HEK293 (cell line): ENCODE data around the gene USP38.

Experiments used
- CTCF ChIA-PET: fragments of 350-600 bp; formaldehyde crosslinking; extraction: SDS; loops from one replicate; lab custom pipeline; 2021; ENCODE audit warnings: antibody characterized with exemption; lab: Yijun Ruan, JAX
- POLR2A ChIA-PET: fragments of 300-600 bp; formaldehyde crosslinking; extraction: SDS; loops from one replicate; lab custom pipeline; 2020; ENCODE audit warnings: antibody characterized with exemption, inconsistent platforms; lab: Yijun Ruan, JAX
- H3K27ac ChIP-seq: fragments of 200-500 bp; sonication (Bioruptor generic); 2 replicates; pipeline ENCODE4 v1.5.1; 2014; ENCODE audit warnings: low read depth, low read length, control low read depth, inconsistent platforms; ENCODE audit errors: extremely low read depth
- H3K36me3 ChIP-seq, 2 experiments: fragments of 200-500 bp in 1 of 2; sonication (Bioruptor generic) in 1 of 2; 1 replicate in 1 of 2; 2 replicates in 1 of 2; pipeline ENCODE4 v1.5.1; 2014 to 2017; ENCODE audit warnings: inconsistent platforms in 2 of 2, low read length in 2 of 2; ENCODE audit not compliant: control insufficient read depth in 2 of 2, insufficient read depth in 1 of 2
- H3K4me1 ChIP-seq: fragments of 200-500 bp; sonication (Bioruptor generic); 2 replicates; pipeline ENCODE4 v1.5.1; 2014; ENCODE audit warnings: mild to moderate bottlenecking, low read length, inconsistent platforms; ENCODE audit not compliant: control insufficient read depth, insufficient read depth
- H3K4me3 ChIP-seq: 2 replicates; pipeline ENCODE4 v1.5.1; 2011; ENCODE audit warnings: low read depth, mild to moderate bottlenecking, control low read depth, low read length, moderate library complexity
- H3K9me3 ChIP-seq: fragments of 200-500 bp; sonication (Bioruptor generic); 2 replicates; pipeline ENCODE4 v1.5.1; 2014; ENCODE audit warnings: low read depth, low read length, inconsistent platforms; ENCODE audit not compliant: control insufficient read depth, insufficient read depth
- BCL11B ChIP-seq: fragments of 450-650 bp; formaldehyde crosslinking; IDR thresholded peaks from 2 replicates; pipeline ENCODE4 v1.5.1; 2016; ENCODE audit warnings: low read depth, missing biosample characterization, missing genetic modification characterization
- GLI2 ChIP-seq: fragments of 450-650 bp; formaldehyde crosslinking; IDR thresholded peaks from 2 replicates; pipeline ENCODE4; 2017; ENCODE audit warnings: missing biosample characterization, missing genetic modification characterization, low read depth, borderline replicate concordance
- KLF1 ChIP-seq: fragments of 450-650 bp; formaldehyde crosslinking; IDR thresholded peaks from 2 replicates; pipeline ENCODE4 v1.5.1; 2016; ENCODE audit warnings: missing biosample characterization, missing genetic modification characterization
- ZBTB20 ChIP-seq: fragments of 450-650 bp; formaldehyde crosslinking; IDR thresholded peaks from 2 replicates; pipeline ENCODE4 v1.5.1; 2016; ENCODE audit warnings: missing biosample characterization, missing genetic modification characterization
- ZFHX2 ChIP-seq: fragments of 450-650 bp; formaldehyde crosslinking; conservative IDR thresholded peaks from 2 replicates; pipeline ENCODE4 v1.5.1; 2016; ENCODE audit warnings: missing biosample characterization, missing genetic modification characterization
- ZNF121 ChIP-seq: fragments of 450-650 bp; formaldehyde crosslinking; IDR thresholded peaks from 2 replicates; pipeline ENCODE4 v1.5.1; 2016; ENCODE audit warnings: missing biosample characterization, missing genetic modification characterization
- ZNF19 ChIP-seq: fragments of 450-650 bp; formaldehyde crosslinking; IDR thresholded peaks from 2 replicates; pipeline ENCODE4; 2016; ENCODE audit warnings: missing biosample characterization, missing genetic modification characterization, low read depth
- ZNF324 ChIP-seq: fragments of 450-650 bp; formaldehyde crosslinking; IDR thresholded peaks from 2 replicates; pipeline ENCODE4 v1.5.1; 2016; ENCODE audit warnings: missing biosample characterization, missing genetic modification characterization
- ZNF558 ChIP-seq: fragments of 450-650 bp; formaldehyde crosslinking; IDR thresholded peaks from 2 replicates; pipeline ENCODE4 v1.5.1; 2016; ENCODE audit warnings: missing biosample characterization, missing genetic modification characterization
- ZNF585B ChIP-seq: fragments of 450-650 bp; formaldehyde crosslinking; IDR thresholded peaks from 2 replicates; pipeline ENCODE4 v1.5.1; 2016; ENCODE audit warnings: missing biosample characterization, missing genetic modification characterization
- ZNF629 ChIP-seq: fragments of 450-650 bp; formaldehyde crosslinking; IDR thresholded peaks from 2 replicates; pipeline ENCODE4 v1.5.1; 2017; ENCODE audit warnings: missing biosample characterization, missing genetic modification characterization
- ZNF670 ChIP-seq: fragments of 450-650 bp; formaldehyde crosslinking; IDR thresholded peaks from 2 replicates; pipeline ENCODE4 v1.5.1; 2016; ENCODE audit warnings: missing biosample characterization, missing genetic modification characterization, low read depth
- ZNF776 ChIP-seq: fragments of 450-650 bp; formaldehyde crosslinking; IDR thresholded peaks from 2 replicates; pipeline ENCODE4 v1.5.0; 2017; ENCODE audit warnings: missing biosample characterization, missing genetic modification characterization, borderline replicate concordance
- ZNF792 ChIP-seq: fragments of 450-650 bp; formaldehyde crosslinking; IDR thresholded peaks from 2 replicates; pipeline ENCODE4 v1.5.1; 2016; ENCODE audit warnings: missing biosample characterization, missing genetic modification characterization
- TF ChIP-seq, protein P1 (sequence below): fragments of 450-650 bp; formaldehyde crosslinking; IDR thresholded peaks from 2 replicates; pipeline ENCODE4 v1.5.1; 2017; ENCODE audit warnings: missing biosample characterization, missing genetic modification characterization
- TF ChIP-seq, protein P2 (sequence below): fragments of 450-650 bp; formaldehyde crosslinking; IDR thresholded peaks from 2 replicates; pipeline ENCODE4 v1.5.1; 2017; ENCODE audit warnings: missing biosample characterization, missing genetic modification characterization
- TF ChIP-seq, protein P3 (sequence below): fragments of 450-650 bp; formaldehyde crosslinking; IDR thresholded peaks from 2 replicates; pipeline ENCODE4 v1.5.1; 2016; ENCODE audit warnings: missing biosample characterization, missing genetic modification characterization
- TF ChIP-seq, protein P4 (sequence below): fragments of 450-650 bp; formaldehyde crosslinking; IDR thresholded peaks from 2 replicates; pipeline ENCODE4 v1.5.0; 2017; ENCODE audit warnings: missing biosample characterization, missing genetic modification characterization, borderline replicate concordance
- TF ChIP-seq, protein P5 (sequence below): fragments of 450-650 bp; formaldehyde crosslinking; IDR thresholded peaks from 2 replicates; pipeline ENCODE4 v1.5.1; 2016; ENCODE audit warnings: missing biosample characterization, missing genetic modification characterization
- TF ChIP-seq, protein P6 (sequence below): IDR thresholded peaks from 2 replicates; pipeline ENCODE4 v1.6.1; 2011; ENCODE audit warnings: mild to moderate bottlenecking, low read depth, low read length, borderline replicate concordance

USP38 gene

DNA sequence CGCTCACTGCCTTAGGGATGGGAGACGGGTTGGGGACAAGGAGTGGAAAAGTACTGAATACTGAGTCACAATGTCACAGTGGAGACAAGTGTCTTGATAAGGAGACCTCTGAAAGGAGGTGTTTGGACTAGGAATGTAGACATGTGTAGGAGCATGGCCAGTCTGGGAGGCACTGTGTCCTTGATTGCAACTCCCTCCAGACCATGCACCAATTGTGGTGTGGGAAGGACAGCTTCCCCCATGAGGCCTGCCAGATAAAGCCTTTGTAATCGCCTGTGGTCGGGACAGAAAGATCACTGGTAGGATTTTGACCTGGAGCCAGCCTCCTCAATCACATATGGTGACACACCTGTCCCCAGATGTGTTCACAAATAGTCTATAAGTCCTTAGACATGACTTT, 64.1 kb downstream of the USP38 start:
- CTCF ChIA-PET, result no interaction called here
- Histone ChIP-seq H3K36me3 (no peaks in the 10 kb centered on the region), H3K27ac (no peak overlapping the region), H3K4me3 (no peak overlapping the region), H3K4me1 (no peaks in the 10 kb centered on the region), H3K9me3 (no peaks in the 10 kb centered on the region)
- POLR2A ChIA-PET, result no interaction called here
- TF ChIP-seq ZNF585B (tag by site-specific recombination) (no peak), ZNF558 (tag by site-specific recombination) (no peak)

DNA sequence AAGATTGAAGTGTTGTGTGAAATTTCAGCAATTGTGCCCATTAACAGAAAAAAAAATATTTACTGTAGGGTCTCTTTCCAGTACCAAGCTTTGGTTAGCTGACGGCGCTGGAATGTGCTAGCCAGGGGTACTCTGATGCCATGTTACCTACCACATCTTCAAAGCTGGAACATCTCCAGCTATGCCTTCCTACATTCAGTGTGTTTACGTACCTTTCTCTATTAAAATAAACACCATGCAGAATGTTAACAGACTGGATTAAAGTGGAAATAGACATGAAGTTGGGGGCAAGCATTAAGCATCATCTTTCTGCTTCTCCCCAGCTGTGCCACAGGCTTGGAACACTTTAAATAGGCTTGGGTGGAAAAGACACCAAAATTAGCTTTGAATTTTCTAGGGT, 65.9 kb downstream of the USP38 start:
- no peak overlapping the region for H3K27ac ChIP-seq
- ChIA-PET POLR2A (no interaction called here), CTCF (no interaction called here)

DNA sequence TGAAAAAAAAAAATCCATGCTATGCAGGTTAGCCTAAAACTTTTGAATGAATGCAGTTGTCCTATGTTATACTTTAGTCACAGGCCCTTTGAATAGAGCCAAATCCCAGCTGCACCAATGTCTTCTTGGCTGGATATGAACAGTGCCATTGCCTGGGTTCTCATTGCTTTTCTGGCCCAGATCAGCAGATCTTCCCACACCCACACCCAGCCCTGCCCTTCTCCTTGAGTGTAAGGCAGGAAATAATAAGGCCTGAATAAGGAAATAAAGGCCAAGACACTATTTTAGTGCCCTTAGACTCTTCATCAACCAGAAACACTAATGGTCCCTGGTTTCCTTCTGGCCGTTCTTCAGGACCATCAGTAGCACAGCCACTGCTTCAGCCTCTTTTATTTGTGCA, 66.6 kb downstream of the USP38 start:
- Histone ChIP-seq H3K4me3 (no peak overlapping the region), H3K9me3 (no peaks in the 10 kb centered on the region), H3K36me3 (no peaks in the 10 kb centered on the region), H3K27ac (no peak overlapping the region), H3K4me1 (no peaks in the 10 kb centered on the region)
- CTCF ChIA-PET, result no interaction called here
- POLR2A ChIA-PET, result no interaction called here
- TF ChIP-seq, protein P1, sequence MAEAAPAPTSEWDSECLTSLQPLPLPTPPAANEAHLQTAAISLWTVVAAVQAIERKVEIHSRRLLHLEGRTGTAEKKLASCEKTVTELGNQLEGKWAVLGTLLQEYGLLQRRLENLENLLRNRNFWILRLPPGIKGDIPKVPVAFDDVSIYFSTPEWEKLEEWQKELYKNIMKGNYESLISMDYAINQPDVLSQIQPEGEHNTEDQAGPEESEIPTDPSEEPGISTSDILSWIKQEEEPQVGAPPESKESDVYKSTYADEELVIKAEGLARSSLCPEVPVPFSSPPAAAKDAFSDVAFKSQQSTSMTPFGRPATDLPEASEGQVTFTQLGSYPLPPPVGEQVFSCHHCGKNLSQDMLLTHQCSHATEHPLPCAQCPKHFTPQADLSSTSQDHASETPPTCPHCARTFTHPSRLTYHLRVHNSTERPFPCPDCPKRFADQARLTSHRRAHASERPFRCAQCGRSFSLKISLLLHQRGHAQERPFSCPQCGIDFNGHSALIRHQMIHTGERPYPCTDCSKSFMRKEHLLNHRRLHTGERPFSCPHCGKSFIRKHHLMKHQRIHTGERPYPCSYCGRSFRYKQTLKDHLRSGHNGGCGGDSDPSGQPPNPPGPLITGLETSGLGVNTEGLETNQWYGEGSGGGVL, result no peak
- TF ChIP-seq, protein P2, sequence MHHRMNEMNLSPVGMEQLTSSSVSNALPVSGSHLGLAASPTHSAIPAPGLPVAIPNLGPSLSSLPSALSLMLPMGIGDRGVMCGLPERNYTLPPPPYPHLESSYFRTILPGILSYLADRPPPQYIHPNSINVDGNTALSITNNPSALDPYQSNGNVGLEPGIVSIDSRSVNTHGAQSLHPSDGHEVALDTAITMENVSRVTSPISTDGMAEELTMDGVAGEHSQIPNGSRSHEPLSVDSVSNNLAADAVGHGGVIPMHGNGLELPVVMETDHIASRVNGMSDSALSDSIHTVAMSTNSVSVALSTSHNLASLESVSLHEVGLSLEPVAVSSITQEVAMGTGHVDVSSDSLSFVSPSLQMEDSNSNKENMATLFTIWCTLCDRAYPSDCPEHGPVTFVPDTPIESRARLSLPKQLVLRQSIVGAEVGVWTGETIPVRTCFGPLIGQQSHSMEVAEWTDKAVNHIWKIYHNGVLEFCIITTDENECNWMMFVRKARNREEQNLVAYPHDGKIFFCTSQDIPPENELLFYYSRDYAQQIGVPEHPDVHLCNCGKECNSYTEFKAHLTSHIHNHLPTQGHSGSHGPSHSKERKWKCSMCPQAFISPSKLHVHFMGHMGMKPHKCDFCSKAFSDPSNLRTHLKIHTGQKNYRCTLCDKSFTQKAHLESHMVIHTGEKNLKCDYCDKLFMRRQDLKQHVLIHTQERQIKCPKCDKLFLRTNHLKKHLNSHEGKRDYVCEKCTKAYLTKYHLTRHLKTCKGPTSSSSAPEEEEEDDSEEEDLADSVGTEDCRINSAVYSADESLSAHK (tag by site-specific recombination), result no peak
- TF ChIP-seq ZNF629 (tag by site-specific recombination), result no peak
- TF ChIP-seq, protein P3, sequence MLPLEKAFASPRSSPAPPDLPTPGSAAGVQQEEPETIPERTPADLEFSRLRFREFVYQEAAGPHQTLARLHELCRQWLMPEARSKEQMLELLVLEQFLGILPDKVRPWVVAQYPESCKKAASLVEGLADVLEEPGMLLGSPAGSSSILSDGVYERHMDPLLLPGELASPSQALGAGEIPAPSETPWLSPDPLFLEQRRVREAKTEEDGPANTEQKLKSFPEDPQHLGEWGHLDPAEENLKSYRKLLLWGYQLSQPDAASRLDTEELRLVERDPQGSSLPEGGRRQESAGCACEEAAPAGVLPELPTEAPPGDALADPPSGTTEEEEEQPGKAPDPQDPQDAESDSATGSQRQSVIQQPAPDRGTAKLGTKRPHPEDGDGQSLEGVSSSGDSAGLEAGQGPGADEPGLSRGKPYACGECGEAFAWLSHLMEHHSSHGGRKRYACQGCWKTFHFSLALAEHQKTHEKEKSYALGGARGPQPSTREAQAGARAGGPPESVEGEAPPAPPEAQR (tag by site-specific recombination), result no peak
- TF ChIP-seq, protein P4, sequence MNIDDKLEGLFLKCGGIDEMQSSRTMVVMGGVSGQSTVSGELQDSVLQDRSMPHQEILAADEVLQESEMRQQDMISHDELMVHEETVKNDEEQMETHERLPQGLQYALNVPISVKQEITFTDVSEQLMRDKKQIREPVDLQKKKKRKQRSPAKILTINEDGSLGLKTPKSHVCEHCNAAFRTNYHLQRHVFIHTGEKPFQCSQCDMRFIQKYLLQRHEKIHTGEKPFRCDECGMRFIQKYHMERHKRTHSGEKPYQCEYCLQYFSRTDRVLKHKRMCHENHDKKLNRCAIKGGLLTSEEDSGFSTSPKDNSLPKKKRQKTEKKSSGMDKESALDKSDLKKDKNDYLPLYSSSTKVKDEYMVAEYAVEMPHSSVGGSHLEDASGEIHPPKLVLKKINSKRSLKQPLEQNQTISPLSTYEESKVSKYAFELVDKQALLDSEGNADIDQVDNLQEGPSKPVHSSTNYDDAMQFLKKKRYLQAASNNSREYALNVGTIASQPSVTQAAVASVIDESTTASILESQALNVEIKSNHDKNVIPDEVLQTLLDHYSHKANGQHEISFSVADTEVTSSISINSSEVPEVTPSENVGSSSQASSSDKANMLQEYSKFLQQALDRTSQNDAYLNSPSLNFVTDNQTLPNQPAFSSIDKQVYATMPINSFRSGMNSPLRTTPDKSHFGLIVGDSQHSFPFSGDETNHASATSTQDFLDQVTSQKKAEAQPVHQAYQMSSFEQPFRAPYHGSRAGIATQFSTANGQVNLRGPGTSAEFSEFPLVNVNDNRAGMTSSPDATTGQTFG, result no peak
- no peak for TF ChIP-seq ZNF19 (tag by site-specific recombination)
- TF ChIP-seq ZBTB20 (tag by site-specific recombination), result no peak
- no peak for TF ChIP-seq ZNF776 (tag by site-specific recombination)
- TF ChIP-seq BCL11B (tag by site-specific recombination), result no peak
- TF ChIP-seq GLI2, result no peak

More for the DNA sequence above, 65.9 kb downstream of the USP38 start:
- Histone ChIP-seq H3K9me3 (no peaks in the 10 kb centered on the region), H3K36me3 (no peaks in the 10 kb centered on the region), H3K4me1 (no peaks in the 10 kb centered on the region), H3K4me3 (no peak overlapping the region)
- no peak for TF ChIP-seq ZNF792 (tag by site-specific recombination)
- TF ChIP-seq ZNF121 (tag by site-specific recombination), result no peak
- TF ChIP-seq ZNF324 (tag by site-specific recombination), result no peak
- TF ChIP-seq ZNF670 (tag by site-specific recombination), result no peak
- TF ChIP-seq ZFHX2 (tag by site-specific recombination), result no peak
- TF ChIP-seq, protein P5, sequence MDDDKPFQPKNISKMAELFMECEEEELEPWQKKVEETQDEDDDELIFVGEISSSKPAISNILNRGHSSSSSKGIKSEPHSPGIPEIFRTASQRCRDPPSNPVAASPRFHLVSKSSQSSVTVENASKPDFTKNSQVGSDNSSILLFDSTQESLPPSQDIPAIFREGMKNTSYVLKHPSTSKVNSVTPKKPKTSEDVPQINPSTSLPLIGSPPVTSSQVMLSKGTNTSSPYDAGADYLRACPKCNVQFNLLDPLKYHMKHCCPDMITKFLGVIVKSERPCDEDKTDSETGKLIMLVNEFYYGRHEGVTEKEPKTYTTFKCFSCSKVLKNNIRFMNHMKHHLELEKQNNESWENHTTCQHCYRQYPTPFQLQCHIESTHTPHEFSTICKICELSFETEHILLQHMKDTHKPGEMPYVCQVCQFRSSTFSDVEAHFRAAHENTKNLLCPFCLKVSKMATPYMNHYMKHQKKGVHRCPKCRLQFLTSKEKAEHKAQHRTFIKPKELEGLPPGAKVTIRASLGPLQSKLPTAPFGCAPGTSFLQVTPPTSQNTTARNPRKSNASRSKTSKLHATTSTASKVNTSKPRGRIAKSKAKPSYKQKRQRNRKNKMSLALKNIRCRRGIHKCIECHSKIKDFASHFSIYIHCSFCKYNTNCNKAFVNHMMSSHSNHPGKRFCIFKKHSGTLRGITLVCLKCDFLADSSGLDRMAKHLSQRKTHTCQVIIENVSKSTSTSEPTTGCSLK (tag by site-specific recombination), result no peak
- TF ChIP-seq, protein P6, sequence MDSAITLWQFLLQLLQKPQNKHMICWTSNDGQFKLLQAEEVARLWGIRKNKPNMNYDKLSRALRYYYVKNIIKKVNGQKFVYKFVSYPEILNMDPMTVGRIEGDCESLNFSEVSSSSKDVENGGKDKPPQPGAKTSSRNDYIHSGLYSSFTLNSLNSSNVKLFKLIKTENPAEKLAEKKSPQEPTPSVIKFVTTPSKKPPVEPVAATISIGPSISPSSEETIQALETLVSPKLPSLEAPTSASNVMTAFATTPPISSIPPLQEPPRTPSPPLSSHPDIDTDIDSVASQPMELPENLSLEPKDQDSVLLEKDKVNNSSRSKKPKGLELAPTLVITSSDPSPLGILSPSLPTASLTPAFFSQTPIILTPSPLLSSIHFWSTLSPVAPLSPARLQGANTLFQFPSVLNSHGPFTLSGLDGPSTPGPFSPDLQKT, result no peak
- no peak for TF ChIP-seq KLF1 (tag by site-specific recombination)
